ENCODE measurements around the gene GIPC3.

Gene GIPC3, protein sequence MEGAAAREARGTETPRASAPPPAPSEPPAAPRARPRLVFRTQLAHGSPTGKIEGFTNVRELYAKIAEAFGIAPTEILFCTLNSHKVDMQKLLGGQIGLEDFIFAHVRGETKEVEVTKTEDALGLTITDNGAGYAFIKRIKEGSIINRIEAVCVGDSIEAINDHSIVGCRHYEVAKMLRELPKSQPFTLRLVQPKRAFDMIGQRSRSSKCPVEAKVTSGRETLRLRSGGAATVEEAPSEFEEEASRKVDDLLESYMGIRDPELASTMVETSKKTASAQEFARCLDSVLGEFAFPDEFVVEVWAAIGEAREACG

DNA sequence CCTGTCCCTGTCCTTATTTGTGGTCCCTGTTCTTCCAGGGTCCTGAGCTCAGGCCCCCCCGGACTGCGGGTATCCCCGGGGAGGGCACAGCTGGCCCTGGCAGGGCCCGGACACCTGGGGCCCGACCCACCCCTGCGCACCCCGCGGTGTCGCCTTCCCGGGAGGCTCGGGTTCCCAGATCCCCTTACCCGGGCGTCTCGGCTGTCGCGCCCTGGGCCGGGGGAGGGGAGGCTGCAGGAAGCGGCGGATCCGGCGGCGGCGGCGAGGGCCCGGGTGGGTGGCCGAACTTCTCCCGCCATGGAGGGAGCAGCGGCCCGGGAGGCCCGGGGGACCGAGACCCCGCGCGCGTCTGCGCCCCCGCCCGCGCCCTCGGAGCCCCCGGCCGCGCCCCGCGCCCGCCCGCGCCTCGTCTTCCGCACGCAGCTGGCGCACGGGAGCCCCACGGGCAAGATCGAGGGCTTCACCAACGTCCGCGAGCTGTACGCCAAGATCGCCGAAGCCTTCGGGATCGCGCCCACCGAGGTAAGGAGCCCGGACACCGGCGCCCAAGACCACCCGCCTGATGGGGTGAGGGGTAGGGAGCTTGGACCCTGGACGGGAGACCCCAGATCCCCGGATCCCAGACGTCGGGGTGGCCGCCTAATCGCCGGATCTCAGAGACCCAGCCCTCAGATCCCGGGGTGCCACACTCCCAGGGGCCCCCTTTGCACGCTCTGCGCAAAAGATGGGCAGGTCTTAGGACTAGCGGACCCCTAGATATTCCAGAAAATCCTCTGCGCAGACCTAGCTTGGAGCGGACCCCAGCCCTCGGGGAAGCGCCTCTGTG is at the start of gene GIPC3:
Gene GIPC3, plus strand, starts transcription at position 178 of the 826 bp plus-strand sequence. Its CDS starts 120 bp downstream, at position 298.
- DNase-seq (ENCODE audit: low read depth): no peak

DNA sequence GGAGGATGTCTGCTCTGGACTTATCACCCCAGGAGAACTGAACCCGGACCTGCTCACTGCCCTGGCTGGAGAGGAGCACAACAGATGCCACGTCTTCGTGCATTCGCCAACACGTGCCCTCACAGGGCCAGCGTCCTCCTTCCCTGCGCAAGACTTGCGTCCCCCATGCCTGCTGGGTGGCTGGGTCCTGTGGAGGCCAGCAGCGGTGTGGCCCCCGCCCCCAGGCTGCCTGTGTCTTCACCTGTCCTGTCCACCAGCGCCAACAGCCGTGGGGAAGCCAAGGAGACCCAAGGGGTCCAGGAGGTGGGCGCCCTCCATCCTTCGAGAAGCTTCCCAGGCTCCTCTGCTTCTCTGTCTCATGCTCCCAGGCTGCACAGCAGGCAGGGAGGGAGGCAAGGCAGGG is 49.7 kb upstream of the GIPC3 start:
- DNase-seq (ENCODE audit: low read depth): no peak

DNA sequence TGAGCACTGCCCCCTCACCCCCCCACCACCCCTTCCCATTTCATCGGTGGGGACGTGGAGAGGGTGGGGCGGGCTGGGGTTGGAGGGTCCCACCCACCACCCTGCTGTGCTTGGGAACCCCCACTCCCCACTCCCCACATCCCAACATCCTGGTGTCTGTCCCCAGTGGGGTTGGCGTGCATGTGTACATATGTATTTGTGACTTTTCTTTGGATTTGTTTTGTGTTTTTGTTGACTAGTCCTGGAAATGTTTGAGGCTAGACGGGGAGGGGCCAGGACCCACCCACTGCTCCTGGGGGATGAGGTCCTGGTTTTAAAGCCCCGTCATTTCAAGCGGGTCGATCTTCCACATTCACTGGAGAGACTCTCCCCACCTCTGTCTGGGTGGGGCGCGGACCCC is 49.3 kb upstream of the GIPC3 start:
- no peak for DNase-seq (ENCODE audit: low read depth)

DNA sequence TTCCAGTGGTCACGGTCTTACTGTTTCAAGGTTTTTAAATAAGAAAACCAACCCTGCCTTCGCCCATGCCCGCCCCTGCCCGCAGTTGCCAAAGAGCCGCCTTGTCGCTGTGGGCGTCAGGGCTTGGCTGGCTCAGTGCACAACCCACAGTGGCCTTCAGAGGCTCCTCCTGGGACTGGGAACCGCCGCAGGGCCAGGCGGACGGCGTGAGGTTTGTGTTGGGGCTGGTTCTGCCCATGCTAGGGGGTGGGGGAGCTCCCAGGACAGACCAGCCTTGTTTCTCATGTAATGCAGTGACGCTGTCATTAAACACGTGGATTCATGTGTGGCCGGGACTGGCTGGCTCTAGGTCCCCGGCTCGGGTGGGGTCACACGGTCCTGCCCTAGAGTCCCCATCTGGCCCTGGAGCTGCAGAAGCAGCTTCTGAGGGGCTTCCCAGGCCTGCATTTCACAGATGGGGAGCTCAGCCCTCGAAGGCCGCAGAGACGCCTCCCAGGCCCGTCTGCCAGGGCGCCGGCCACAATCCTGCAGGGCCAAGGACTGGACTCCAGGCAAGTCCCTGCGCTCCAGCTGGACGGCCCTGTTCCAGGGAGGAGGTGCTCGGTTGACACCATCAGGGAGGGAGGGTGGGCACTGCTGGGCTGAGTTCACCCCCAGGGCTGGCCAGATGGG is 48.7 kb upstream of the GIPC3 start:
- DNase-seq (ENCODE audit: low read depth): no peak

DNA sequence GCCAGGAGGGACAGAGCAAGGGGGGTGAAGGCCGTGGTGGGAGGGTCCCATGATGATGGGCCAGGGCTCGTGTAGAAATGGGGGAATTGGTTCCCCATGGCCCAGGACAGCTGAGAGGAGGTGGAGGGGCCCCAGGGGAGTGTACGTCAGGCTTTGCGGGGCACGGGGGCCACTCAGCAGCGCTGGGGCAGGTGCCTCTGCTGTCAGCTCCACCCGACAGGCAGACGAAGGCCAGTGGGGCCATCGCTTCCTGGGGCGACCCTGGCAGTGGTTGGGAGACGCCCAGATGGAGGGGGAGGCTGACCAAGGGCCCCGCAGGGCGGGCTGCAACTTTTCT is 48.2 kb upstream of the GIPC3 start:
- no peak for DNase-seq (ENCODE audit: low read depth)

DNA sequence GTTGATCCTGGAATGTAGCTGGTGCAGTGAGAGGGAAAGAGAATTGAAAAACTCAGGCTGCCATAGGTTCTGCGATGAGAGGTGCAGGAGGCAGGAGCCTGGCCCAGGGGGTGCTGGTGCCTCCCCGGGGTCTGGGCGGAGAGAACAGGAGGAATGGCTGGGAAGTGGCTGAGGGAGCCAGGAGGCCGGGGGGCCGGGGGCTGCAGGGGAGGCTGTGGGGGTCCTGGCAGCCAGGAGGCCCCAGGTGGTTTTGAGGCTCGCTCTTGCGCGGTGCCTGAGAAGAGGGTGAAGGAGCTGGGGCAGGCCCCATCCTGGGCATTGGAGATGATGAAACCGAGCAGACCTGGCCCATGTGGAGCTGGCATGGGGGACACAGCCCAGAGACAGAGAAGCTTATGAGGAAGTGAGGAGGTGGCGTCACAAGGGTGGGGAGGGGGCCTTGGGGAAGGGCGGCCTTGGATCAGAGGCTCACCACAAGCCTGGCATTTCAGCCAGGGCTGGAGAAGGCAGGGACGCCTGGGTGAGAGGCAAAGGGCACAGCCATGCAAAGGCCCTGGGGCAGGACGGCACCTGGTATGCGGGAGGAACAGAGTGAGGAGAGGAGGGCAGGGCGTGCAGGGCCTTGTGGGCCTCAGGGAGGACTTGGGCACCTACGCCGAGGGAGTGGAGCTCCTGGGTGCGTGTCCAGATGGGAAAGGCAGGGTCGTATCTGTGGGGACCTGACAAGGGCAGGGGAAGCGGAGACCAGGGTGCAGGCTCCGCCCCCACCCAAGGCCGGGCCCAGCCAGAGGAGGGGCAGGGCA is 47.6 kb upstream of the GIPC3 start:
- DNase-seq (ENCODE audit: low read depth): no peak

DNA sequence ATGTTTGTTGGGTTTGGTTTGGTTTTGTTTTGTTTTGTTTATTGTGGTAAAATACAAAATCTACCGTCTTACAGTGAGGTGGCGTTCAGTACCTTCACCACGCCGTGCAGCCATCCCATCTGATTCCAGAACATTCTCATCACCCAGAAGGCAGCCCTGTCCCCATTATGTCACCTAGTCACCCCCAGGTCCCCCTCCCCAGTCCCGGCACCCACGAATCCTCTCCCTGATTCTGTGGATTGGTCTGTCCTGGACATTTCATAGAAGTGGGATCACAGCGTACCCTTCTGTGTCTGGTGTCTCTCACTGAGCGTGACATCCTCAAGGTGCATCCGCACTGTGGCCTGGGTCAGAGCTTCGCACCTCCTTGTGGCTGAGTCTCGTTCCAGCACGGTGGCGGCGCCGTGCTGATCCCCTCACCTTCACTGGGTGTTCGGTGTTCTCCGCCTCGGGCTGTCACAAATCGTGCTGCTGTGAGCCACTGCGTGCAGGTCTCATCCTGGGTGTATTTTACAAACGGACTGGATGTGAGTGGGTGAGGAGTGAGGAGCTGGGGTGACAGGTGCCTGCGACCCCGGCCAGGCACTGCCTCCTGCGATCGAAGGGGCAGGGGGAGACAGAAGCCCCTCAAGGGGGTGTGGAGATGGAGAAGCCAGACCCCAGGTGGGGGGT is 46.9 kb upstream of the GIPC3 start:
- no peak for DNase-seq (ENCODE audit: low read depth)

DNA sequence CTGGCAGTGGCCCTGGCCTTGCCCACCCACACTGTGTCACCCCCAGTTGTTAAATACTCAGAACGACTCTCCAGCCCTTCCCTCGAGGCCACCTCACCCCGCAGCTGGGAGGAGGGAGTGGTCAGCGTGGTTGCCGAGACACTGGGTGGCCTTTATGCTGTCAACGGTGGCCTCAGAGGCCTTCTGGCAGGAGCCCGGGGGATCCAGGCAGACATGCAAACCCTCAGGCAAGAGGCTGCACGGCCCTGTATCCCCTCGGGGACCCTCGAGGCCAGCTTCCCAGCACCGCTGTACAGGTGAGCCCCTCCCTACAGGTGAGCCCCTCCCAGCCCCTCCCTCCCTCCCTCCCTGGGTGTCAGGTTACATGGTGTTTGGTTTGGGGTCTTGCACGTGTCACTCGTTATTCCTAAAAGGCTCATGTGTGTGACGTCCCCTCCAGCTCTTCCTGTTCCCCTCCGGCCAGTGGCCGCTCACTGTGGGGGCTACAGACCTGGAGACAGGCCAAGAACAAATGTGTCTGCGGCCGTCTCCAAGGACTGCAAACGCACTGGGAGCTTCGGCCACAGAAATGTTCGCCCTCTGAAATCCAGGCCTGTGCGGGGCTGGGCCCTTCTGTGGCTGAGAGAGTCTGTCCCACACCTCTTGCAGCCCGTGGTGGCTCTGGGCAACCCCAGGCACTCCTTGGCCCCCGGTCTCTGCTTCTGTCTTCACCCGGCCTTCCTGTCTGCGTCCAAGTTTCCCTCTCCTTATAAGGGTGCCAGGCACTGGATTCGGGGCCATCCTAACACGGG is 46.1 kb upstream of the GIPC3 start, which contains the start of gene TEKTIP1:
Gene TEKTIP1, plus strand, starts transcription at position 210 of the 791 bp plus-strand sequence. Its CDS starts 4 bp downstream, at position 214.
- no peak for DNase-seq (ENCODE audit: low read depth)

DNA sequence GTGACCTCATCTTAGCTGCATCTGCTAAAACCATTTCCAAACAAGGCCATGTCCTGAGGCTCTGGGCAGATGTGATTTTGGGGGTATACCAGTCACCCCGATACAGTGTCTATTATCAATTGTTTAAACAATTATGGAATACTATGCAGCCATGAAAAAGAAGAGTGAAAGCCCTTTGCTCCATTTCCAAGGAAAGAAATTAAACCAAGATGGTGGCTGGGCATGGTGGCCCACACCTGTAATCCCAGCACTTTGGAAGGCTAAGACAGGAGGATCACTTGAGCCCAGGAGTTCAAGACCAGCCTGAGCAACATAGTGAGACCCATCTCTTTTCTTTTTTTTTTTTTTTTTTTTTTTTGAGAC is 45.5 kb upstream of the GIPC3 start:
- DNase-seq (ENCODE audit: low read depth): no peak

DNA sequence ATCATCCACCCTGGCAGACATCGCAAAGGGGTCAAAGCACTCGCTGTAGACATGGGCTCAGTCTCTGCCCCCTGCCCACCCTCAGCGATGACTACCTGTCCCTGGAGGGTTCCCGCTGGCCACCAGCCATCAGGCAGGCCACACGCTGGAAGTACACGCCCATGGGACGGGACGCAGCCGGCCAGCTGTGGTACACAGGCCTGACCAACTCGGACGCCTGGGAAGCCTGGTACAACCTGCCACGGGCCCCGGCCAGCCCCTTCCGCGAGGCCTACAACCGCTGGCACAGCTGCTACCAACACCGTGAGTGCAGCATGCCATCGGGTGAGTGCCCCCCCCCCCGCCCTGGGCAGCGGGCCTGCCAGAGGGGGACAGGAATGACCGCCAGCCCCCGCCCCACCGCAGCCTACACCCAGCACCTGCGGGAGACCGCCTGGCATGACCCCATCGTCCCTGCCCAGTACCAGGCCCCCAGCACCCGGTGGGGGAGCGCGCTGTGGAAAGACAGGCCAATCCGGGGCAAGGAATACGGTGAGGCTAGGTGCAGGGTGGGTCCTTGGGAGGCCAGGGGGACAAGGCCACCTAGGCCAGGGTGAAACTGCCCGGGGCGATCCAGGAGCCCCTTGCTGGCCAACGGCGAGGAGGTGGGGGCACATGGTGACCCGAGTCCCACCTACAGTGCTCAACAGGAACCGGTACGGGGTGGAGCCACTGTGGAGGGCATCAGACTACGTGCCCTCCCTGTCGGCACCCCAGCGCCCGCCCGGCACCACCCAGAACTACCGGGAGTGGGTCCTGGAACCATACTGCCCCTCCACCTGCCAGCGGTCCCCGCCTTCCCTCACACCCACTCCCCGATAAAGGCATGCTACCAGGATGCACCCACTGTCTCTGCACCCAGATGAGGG is 41.9 kb upstream of the GIPC3 start:
- DNase-seq (ENCODE audit: low read depth): no peak

DNA sequence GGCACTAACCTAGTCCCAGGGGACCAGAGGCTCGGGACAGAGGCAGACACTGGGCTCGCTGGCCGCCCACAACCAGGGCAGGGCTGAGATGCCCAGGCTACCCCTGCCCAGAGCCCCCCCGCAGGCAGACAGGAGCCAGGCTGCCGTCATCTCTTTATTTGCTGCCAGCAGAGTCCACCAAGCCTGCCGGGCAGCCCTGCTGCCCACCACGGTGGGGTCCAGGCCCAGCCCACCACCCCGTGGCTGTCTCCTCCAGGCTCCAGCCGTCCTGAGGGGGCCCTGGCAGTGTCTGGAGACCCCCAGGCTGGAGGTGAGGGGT is 41.3 kb upstream of the GIPC3 start:
- DNase-seq (ENCODE audit: low read depth): no peak

DNA sequence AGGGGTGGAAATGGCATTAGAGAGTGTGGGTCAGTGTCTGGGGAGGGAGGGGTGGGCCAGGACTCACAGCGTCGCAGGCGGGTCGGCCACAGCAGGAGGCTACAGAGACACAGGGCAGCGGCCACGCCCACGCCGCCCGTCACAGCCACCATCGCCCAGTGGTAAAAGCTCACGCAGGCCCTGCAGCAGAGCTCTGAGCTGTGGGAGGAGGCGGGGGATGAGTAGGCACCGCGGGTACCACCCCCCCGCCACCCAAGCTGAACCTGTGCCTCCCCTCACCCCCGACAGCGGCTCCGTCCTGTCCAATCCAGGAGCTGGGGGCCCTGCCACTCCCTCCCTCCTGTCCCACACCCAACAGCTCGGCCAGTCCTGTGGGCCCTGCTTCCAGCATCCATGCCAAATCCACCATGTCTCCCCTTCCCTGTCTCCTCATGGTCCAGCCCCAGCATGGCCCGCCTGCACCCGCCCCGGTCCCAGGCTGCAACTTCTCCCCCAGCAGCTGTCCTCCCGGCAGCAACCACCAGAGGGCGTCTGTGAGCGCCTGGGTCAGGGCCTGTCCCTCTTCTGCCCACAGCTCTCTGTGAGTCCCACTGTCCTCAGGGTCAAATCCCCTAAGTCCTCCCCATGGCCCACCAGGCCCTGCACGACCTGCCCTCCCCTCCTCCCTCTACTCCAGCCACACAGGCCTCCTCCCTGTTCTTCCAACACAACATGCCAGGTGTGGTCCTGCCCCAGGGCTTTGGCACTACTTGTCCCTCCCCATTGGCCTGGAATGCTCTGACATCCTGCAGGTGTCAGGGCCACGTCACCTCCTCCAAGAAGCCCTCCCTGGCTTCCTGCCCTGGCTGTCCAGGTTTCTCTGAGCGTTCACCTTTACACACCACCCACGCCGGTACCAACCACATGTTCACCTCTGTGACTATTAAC is 40.3 kb upstream of the GIPC3 start:
- peak; percentile 69 for DNase-seq (ENCODE audit: low read depth)

DNA sequence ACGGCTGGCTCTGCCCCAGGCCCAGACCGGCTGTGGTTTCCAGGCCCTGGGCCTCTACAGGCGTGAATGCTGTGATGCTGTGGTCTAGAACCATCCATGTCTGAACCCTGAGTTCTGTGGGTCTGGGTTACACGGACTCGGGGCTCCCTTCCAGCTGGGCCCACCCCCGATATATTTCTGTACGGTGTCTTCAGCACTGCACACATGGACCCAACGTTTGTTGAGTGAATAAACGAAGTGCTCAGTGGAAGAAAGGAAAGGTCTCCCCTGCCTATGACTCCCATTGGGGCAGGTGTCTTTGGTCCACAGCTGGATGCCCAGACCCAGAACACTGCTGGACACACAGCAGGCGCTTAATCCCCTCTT is 39.6 kb upstream of the GIPC3 start:
- DNase-seq (ENCODE audit: low read depth): no peak

DNA sequence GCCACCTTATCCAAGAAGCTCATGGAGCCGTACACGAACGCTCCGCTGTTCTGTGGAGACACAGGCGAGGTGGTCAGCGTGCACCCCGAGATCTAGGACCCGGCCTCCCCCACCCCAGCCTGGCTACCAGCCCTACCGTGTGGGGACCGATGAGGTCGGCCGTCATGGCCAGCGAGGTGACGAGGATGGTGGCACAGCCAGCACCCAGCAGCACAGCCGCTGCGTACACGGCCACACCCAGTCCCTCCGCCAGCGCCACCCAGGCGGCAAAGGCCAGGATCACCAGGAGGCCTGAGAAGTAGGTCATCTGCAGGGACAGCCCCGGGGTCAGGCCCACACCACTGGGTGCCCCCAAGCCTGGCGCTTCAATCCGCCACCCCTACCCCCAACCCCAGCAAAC is 39.2 kb upstream of the GIPC3 start:
- no peak for DNase-seq (ENCODE audit: low read depth)

DNA sequence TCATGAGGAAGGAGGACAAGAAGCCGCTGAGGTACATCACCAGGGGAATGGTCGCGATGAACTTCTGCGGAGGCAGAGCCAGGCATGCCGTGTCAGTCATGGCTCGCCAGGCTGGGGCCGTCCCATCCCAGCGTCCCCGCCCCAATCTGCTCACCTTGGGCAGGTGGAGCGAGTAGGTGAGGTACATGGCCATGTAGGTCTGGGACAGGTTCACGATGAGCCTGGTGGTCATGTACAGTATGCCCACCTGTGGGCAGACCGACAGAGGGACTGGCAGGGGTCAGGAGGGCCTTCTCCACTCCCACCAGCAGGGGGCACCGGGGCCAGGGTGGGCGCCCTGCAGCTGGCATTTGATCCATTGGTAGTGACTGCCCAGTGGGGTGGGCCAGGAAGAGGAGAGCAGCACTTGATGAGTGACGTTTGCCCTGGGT is 38.0 kb upstream of the GIPC3 start:
- no peak for DNase-seq (ENCODE audit: low read depth)

DNA sequence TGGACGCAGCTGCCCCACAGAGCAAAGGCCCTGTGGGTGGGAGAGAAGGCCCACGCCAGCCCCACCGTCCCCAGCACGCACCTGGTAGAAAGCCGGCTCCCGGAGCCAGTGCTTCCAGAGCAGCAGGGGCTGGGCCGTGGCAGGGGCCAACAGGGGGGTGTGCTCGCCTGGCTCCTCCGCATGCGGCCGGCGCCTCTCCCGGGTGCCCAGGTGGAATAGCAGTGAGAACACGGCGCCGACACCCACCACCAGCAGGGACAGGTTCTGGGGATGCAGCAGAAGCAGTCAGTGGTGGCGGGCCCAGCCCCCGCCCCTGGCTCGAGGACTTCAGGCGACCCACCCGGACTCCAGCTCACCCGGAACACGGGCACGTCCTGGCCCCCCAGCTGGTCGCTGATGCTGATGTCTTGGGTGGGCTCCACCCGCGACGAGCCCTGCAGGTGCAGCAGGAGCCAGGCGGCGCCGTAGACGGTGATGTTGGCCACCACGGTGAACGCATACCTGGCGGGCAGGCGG is 37.5 kb upstream of the GIPC3 start:
- no peak for DNase-seq (ENCODE audit: low read depth)

DNA sequence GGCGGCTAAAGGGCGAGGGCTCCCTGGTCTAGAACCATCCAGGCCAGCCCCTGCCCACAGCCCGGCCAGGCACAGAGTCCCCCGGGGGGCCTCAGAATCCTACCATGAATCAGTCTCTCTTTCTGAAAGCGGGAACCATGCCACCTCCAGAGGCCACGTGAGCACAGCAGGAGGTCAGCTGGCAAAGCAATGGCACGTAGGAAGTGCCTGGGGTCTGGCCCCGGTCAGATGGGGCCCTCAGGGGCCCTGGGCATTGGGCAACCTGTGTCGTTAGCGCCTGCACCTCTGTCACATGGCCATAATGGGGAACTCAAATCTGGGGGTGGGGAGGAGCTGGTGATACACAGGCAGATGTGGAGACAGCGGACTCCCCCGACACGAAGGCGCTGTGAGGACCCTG is 36.7 kb upstream of the GIPC3 start:
- no peak for DNase-seq (ENCODE audit: low read depth)

DNA sequence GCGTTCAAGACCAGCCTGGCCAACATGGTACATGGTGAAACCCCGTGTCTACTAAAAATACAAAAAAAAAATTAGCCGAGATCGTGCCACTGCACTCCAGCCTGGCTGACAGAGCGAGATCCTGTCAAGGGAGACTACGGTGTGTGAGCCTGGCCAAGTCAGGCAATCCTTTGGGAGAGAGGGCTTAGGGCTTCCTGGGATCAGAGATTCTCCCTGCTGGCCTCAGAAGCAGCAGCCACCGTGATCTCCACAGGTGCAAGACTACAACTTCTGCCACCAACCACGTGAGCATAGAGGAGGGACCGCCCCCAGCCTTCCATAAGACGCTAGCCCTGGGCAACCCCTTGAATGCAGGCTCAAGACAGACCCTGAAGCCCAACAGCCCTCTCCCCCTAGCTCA is 35.5 kb upstream of the GIPC3 start:
- DNase-seq (ENCODE audit: low read depth): no peak
